SK-N-SH (cell line): ENCODE data around the gene UBE3B. TPM values are rescaled to one million over a fixed set of nuclear protein-coding genes. Genes with fewer than 3 reads are reported as not detected.

Experiments used
- CTCF ChIA-PET: fragments of 300-600, 350-600 bp; formaldehyde crosslinking; extraction: SDS; loops from one replicate; lab custom pipeline; 2021; lab: Yijun Ruan, JAX
- POLR2A ChIA-PET: fragments of 350-600 bp; sonication (Branson Sonifier 250); formaldehyde crosslinking; extraction: SDS; loops from one replicate; lab custom pipeline; 2020; ENCODE audit warnings: antibody characterized with exemption, inconsistent platforms; lab: Yijun Ruan, JAX
- DNase-seq: peaks from one replicate; pipeline ENCODE4 v3.0.0; 2012
- H2AFZ ChIP-seq: fragments of 200-600 bp; sonication (generic); 2 replicates; pipeline ENCODE4 v1.8.1; 2016; ENCODE audit warnings: antibody characterized with exemption, mild to moderate bottlenecking, low read depth
- H3F3A ChIP-seq: fragments of 200-600 bp; sonication (generic); replicated peaks from 2 replicates; pipeline ENCODE3; 2016; ENCODE audit warnings: antibody characterized with exemption, mild to moderate bottlenecking; ENCODE audit not compliant: insufficient read depth
- H3K27ac ChIP-seq, 2 experiments: fragments of 200-500 bp in 1 of 2; fragments of 200-600 bp in 1 of 2; sonication (Bioruptor generic) in 1 of 2; sonication (generic), shearing (Covaris generic) in 1 of 2; 2 replicates each; pipeline versions ENCODE4 v1.5.1 to v1.6.1; 2014 to 2016; ENCODE audit warnings: low read depth in 2 of 2, inconsistent platforms in 1 of 2, low read length in 1 of 2, mild to moderate bottlenecking in 1 of 2, mixed read lengths in 1 of 2
- H3K27me3 ChIP-seq: fragments of 200-600 bp; sonication (generic), shearing (Covaris generic); 2 replicates; pipeline ENCODE4 v1.6.1; 2016; ENCODE audit warnings: mixed run types; ENCODE audit not compliant: insufficient read depth
- H3K36me3 ChIP-seq, 2 experiments: fragments of 200-500 bp in 1 of 2; fragments of 200-600 bp in 1 of 2; sonication (Bioruptor generic) in 1 of 2; sonication (generic) in 1 of 2; replicated peaks in 1 of 2; 2 replicates each; pipeline versions ENCODE3 to v1.5.1; 2014 to 2016; ENCODE audit warnings: low read length in 1 of 2, mild to moderate bottlenecking in 1 of 2; ENCODE audit not compliant: insufficient read depth in 2 of 2, control insufficient read depth in 1 of 2
- H3K4me1 ChIP-seq, 2 experiments: fragments of 200-500 bp in 1 of 2; fragments of 200-600 bp in 1 of 2; sonication (Bioruptor generic) in 1 of 2; sonication (generic), shearing (Covaris generic) in 1 of 2; 2 replicates each; pipeline versions ENCODE4 v1.5.1 to v1.6.1; 2014 to 2016; ENCODE audit warnings: low read depth in 1 of 2, low read length in 1 of 2, mixed run types in 1 of 2; ENCODE audit not compliant: insufficient read depth in 2 of 2, control insufficient read depth in 1 of 2
- H3K4me2 ChIP-seq: fragments of 200-600 bp; sonication (generic), shearing (Covaris generic); 2 replicates; pipeline ENCODE4 v1.6.1; 2017; ENCODE audit warnings: mixed run types
- H3K4me3 ChIP-seq, 2 experiments: fragments of 200-500 bp in 1 of 2; fragments of 200-600 bp in 1 of 2; sonication (Bioruptor generic) in 1 of 2; sonication (generic), shearing (Covaris generic) in 1 of 2; 2 replicates each; pipeline versions ENCODE4 v1.5.1 to v1.8.1; 2014 to 2016; ENCODE audit warnings: low read depth in 2 of 2, inconsistent platforms in 1 of 2, low read length in 1 of 2, mild to moderate bottlenecking in 1 of 2, mixed read lengths in 1 of 2, moderate library complexity in 1 of 2
- H3K79me2 ChIP-seq: fragments of 200-600 bp; sonication (generic); 2 replicates; pipeline ENCODE4 v1.8.1; 2017; ENCODE audit warnings: mild to moderate bottlenecking; ENCODE audit not compliant: insufficient read depth
- H3K9ac ChIP-seq: fragments of 200-600 bp; sonication (generic); 2 replicates; pipeline ENCODE4 v1.6.1; 2017; ENCODE audit warnings: mixed run types
- H3K9me2 ChIP-seq: fragments of 200-600 bp; sonication (generic); 2 replicates; pipeline ENCODE4 v1.6.1; 2017; ENCODE audit warnings: mixed run types
- H3K9me3 ChIP-seq: fragments of 200-600 bp; sonication (generic); 2 replicates; pipeline ENCODE4 v1.6.1; 2017; ENCODE audit warnings: mixed run types, mild to moderate bottlenecking, moderate library complexity
- H4K20me1 ChIP-seq: fragments of 200-600 bp; sonication (generic); 2 replicates; pipeline ENCODE4 v1.6.1; 2017; ENCODE audit warnings: mild to moderate bottlenecking, mixed run types; ENCODE audit not compliant: insufficient read depth
- CTCF ChIP-seq: fragments of 200-600 bp; sonication (generic); IDR thresholded peaks from 2 replicates; pipeline ENCODE4 v1.6.1; 2017; ENCODE audit warnings: antibody characterized with exemption, mild to moderate bottlenecking, moderate library complexity
- EZH2phosphoT487 ChIP-seq: fragments of 200-600 bp; sonication (generic); IDR thresholded peaks from 2 replicates; pipeline ENCODE4 v1.6.1; 2017; ENCODE audit warnings: low read depth, mixed run types, mild to moderate bottlenecking, antibody characterized with exemption, moderate library complexity, borderline replicate concordance
- FOSL2 ChIP-seq: IDR thresholded peaks from 2 replicates; pipeline ENCODE4 v1.4.0; 2012; ENCODE audit warnings: low read depth, mild to moderate bottlenecking, moderate library complexity, borderline replicate concordance
- FOXJ3 ChIP-seq: sonication (generic); formaldehyde crosslinking; IDR thresholded peaks from 2 replicates; pipeline ENCODE4 v1.5.1; 2020; ENCODE audit warnings: mild to moderate bottlenecking, missing genetic modification reagents
- GATA2 ChIP-seq: sonication (generic); formaldehyde crosslinking; IDR thresholded peaks from 2 replicates; pipeline ENCODE4 v1.5.0; 2020; ENCODE audit warnings: mild to moderate bottlenecking, missing genetic modification reagents
- MXI1 ChIP-seq: IDR thresholded peaks from 2 replicates; pipeline ENCODE4 v1.6.1; 2012; ENCODE audit warnings: mild to moderate bottlenecking, low read depth, low read length, improper control_type of control experiment
- RCOR1 ChIP-seq: fragments of 150-350 bp; IDR thresholded peaks from 2 replicates; pipeline ENCODE4 v1.6.1; 2017; ENCODE audit warnings: antibody characterized with exemption, low read length
- RXRA ChIP-seq: IDR thresholded peaks from 2 replicates; pipeline ENCODE4 v1.4.0; 2012; ENCODE audit warnings: low read depth, mild to moderate bottlenecking, borderline replicate concordance
- SIN3A ChIP-seq: IDR thresholded peaks from 2 replicates; pipeline ENCODE4 v1.6.1; 2012; ENCODE audit warnings: low read depth, mild to moderate bottlenecking, low read length, moderate library complexity, borderline replicate concordance
- TCF12 ChIP-seq: IDR thresholded peaks from 2 replicates; pipeline ENCODE4 v1.4.0; 2012
- TEAD4 ChIP-seq: IDR thresholded peaks from 2 replicates; pipeline ENCODE4 v1.4.0; 2012; ENCODE audit warnings: mild to moderate bottlenecking, borderline replicate concordance; ENCODE audit not compliant: insufficient read depth
- WGBS: methylation state at CpG from one replicate; pipeline ENCODE4 v1.1.6; 2017; ENCODE audit warnings: low lambda C conversion rate; 5-methylcytosine and 5-hydroxymethylcytosine counted together
- polyA plus RNA-seq, 3 experiments: library from polyadenylated mRNA; depleted of rRNA; stranded (reverse); fragments of >200 nt; gene quantifications; 2 replicates each; pipeline ENCODE4 v1.2.3, GENCODE V29; 2012
- TF ChIP-seq, protein P1 (sequence below): IDR thresholded peaks from 2 replicates; pipeline ENCODE4 v1.4.0; 2012; ENCODE audit warnings: low read depth
- TF ChIP-seq, protein P2 (sequence below): IDR thresholded peaks from 2 replicates; pipeline ENCODE4 v1.4.0; 2012; ENCODE audit warnings: low read depth, borderline replicate concordance

The UBE3B gene
- polyA plus RNA-seq, 1 of the 3 experiments (the other 2 are of a cell fraction) = 28.6 TPM

DNA sequence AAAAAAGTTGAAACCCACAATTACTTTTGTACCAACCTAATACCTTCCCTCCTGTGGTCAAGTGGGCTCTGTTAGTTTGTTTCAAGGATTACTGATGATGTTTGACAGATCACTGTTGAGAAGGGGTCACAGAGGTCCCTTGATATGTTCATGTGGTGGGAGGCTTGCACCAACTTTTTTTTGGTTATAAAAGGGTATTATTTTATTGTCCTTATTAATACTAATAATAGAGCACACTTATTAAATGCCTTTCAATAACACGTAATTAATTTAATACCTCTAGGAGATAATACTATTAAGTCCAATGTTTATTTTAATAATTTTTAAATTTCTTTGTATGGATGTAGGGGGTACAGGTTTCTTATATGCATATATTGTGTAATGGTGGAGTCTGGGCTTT, 4.4 kb downstream of the UBE3B start:
- Histone ChIP-seq H3K9ac (no peak overlapping the region), H4K20me1 (no peaks in the 10 kb centered on the region), H3K4me3 (no peak overlapping the region), H3K27ac (no peak overlapping the region), H3F3A (no peaks in the 10 kb centered on the region), H3K4me1 (peaks cover 7 to 9% of the 10 kb centered on the region in 2 experiments; a peak in 2 of 4 replicates), H3K9me3 (no peaks in the 10 kb centered on the region), H3K9me2 (no peaks in the 10 kb centered on the region), H3K4me2 (no peak overlapping the region), H2AFZ (no peak overlapping the region), H3K27me3 (no peaks in the 10 kb centered on the region), H3K79me2 (peaks cover 39% of the 10 kb centered on the region), H3K36me3 (peaks cover 31 to 39% of the 10 kb centered on the region in 2 experiments)
- TF ChIP-seq RCOR1 (no peak), EZH2phosphoT487 (no peak), MXI1 (no peak)
- TF ChIP-seq, protein P1, sequence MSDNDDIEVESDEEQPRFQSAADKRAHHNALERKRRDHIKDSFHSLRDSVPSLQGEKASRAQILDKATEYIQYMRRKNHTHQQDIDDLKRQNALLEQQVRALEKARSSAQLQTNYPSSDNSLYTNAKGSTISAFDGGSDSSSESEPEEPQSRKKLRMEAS = no peak
- TF ChIP-seq, protein P2, sequence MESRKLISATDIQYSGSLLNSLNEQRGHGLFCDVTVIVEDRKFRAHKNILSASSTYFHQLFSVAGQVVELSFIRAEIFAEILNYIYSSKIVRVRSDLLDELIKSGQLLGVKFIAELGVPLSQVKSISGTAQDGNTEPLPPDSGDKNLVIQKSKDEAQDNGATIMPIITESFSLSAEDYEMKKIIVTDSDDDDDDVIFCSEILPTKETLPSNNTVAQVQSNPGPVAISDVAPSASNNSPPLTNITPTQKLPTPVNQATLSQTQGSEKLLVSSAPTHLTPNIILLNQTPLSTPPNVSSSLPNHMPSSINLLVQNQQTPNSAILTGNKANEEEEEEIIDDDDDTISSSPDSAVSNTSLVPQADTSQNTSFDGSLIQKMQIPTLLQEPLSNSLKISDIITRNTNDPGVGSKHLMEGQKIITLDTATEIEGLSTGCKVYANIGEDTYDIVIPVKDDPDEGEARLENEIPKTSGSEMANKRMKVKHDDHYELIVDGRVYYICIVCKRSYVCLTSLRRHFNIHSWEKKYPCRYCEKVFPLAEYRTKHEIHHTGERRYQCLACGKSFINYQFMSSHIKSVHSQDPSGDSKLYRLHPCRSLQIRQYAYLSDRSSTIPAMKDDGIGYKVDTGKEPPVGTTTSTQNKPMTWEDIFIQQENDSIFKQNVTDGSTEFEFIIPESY = no peak
- DNase-seq = no peak
- CTCF ChIA-PET = interaction anchor here (1.2 kb wide), 1 partner anchor 54 kb away, joined by 3 read pairs; no protein-coding TSS in a partner anchor
- POLR2A ChIA-PET = no interaction called here
- 95% methylated on average over 1 of the region's 1 CpG for WGBS

DNA sequence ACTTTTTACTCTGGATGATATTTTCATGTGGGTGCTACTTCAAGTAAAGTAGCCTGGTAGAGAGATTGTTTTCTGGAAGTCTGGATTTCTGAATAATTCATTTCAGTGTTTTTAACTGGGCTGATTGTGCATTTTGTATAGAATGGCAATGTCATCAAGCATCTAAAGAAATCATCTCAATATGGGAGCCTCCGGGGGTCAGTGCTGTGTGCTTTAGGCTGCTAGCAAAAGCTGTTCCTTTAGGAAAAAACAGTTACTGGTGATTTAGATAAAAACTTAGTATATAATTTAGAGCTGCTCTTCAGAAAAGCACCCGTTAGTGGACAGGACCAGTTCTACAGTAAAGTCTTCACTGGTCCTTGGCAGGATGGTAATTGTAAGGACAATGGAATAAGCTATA, 5.1 kb downstream of the UBE3B start:
- no peak for DNase-seq
- no peaks in the 10 kb centered on the region for H4K20me1 ChIP-seq
- ChIA-PET POLR2A (no interaction called here), CTCF (no interaction called here)
- H3K36me3 ChIP-seq = peaks cover 34 to 46% of the 10 kb centered on the region in 2 experiments
- peaks cover 7 to 9% of the 10 kb centered on the region in 2 experiments; a peak in 2 of 4 replicates for H3K4me1 ChIP-seq
- H3K4me2 ChIP-seq = no peak overlapping the region
- no peaks in the 10 kb centered on the region for H3K9me2 ChIP-seq
- no peaks in the 10 kb centered on the region for H3K9me3 ChIP-seq
- no peaks in the 10 kb centered on the region for H3K27me3 ChIP-seq
- H3K4me3 ChIP-seq = no peak overlapping the region
- H3K79me2 ChIP-seq = peaks cover 36% of the 10 kb centered on the region
- H3K27ac ChIP-seq = no peak overlapping the region
- TF ChIP-seq TCF12 = no peak
- TF ChIP-seq FOXJ3 (CRISPR knock-in tag) = no peak
- no peak for TF ChIP-seq SIN3A
- no peak for TF ChIP-seq RXRA
- no peak for TF ChIP-seq CTCF
- no peak for TF ChIP-seq GATA2 (CRISPR knock-in tag)
- TF ChIP-seq FOSL2 = no peak
- TF ChIP-seq TEAD4 = no peak
- TF ChIP-seq, all 33 proteins: peak for 0
- H3F3A ChIP-seq = no peaks in the 10 kb centered on the region
- H2AFZ ChIP-seq = no peak overlapping the region
- no peak overlapping the region for H3K9ac ChIP-seq
- 88% methylated on average over 2 of the region's 2 CpGs for WGBS
